HG03103 (cell line): Measurements from ENCODE around the gene HERC3.

Experiments
- ATAC-seq: cut with Tn5 transposase; IDR thresholded peaks from one replicate; pipeline ENCODE4 v1.9.1; 2021; ENCODE audit warnings: low read depth; ENCODE audit not compliant: unreplicated experiment

HERC3 gene

DNA sequence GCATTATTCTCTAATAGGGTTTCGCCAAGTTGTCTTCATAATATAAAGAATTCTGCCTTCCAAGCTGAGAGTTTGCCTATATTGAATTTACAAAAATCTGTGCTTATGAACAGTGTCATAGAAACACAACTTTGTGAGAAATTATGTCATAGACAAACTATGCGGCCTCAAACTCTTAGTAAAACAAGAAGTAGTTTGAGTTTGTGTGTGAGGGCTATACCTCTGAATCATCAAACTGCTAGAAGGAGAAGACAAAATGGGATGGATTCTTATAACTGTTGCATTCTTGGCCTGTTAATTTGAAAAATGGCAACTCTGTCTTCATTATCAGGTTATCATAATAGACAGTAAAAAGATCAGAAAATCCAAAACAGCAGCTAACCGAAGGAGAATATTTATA lies 151.4 kb downstream of the HERC3 start:
- ATAC-seq: no peak

DNA sequence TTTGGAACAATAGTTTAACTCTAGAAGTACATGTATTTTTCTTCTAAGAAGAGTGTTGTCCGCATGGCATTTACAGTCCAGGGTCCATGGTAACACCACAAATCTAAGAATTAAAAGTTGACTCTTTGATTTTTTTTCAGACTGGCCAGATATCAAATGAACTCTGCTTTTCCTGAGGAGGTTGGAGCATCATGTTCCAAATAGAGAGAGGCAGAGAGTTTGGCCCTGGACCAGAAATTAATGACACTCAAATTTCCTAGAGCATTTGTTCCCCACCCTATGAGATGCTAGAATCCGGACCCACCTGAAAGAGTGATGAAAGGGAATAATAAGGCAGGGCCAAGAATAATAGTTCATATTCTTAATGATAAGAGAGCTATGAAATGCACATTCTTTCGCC lies 152.3 kb downstream of the HERC3 start:
- ATAC-seq: no peak

DNA sequence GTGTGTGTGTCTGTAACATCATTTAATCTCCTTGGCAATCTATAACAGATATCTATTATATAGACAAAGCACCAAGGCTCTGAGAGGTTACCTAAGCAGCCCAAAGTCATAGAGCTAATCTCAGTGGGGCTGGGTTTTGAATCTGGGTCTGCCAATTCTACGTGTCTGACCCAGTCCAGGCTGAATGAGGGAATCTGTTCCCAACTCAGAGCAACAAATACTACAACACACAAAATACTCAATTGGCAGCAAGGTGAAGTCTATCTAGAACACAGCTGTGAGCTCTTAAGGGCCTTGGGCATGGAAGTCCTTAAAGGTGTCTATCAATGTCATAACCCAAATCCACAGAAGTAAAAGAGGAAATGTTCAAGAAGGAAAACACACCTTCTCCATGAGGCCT lies 152.9 kb downstream of the HERC3 start:
- no peak for ATAC-seq

DNA sequence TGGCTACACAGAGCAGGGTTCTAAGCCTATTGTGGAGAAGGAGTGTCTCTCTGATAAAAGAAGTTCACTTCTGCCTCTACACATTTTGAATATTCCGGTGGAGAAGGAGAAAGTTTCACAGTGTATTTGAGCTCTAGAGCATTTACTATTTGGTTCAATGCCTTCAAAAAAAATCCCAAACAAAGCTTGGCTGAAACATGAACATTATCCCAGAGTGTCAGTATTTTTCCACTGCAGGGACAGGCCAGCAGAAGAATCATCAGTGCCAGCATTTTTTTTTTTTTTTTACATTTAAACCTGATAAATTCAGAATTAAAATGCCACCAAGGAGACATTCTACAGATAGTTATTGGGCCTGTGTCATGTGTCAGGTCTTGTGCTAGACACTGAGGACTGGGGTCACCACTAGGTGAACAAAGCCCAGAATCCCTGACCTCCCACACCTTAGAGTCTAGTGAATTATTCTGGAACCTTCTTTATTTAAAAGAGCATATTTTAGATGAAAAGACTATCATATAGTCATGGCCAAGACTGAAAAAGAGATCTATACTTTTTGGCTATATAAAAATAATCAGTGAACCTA lies 153.4 kb downstream of the HERC3 start:
- ATAC-seq: no peak

DNA sequence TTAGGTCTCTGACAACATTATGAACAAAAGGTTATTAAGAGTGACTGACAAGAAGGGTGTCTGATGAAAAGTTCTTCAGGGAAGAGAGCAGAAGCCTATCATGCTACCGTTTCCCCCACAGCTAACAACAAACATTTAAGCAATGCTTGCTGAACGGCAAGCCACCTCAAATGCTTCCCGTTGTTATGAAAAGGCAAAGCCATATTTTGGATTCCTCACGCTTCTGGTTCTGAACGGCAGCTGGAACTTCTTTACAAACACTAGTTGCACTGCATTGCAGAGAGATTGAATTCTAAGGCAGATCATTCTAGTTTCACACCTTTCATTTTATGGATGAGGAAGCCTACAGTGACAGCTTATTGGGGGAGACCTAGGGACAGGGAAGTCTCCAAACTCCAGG lies 153.9 kb downstream of the HERC3 start:
- no peak for ATAC-seq

DNA sequence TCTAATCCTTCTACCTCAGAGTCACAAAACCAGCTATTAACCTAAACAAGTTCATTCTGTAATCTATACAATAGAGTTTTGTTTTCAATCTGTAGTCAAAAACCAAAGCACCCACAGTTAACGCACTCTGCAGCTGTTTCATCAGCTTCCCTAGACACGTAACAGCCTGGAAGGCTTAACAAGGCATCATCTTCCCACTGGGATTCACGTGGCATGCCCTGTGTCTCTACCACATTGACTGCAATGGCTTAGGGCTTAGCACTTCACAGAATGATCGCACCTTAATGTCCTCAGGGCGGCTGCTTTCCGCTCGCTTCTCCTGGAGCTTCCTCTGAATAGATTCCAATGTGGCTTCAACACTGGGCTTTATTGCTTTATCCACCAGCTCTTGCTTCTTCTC lies 155.1 kb downstream of the HERC3 start:
- no peak for ATAC-seq

DNA sequence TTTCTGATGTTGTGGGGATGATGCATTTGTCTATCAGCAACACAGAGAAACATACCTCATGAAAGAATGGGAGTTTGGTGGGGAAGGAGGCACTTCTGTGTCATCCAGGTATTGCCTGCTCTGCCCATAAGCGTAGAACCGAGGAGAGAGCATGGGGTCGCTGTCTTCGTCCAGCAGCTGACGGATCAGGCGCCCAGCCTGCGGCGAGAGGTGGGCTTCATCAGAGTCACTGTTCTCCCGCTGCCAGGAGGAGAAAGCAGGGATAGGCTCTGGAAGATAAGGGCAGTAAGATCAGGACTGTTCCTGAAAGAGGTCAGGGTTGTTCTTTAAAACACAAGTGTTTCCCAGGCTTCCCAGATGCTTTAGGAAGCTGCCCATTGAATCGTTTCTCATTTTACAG lies 158.1 kb downstream of the HERC3 start:
- no peak for ATAC-seq

DNA sequence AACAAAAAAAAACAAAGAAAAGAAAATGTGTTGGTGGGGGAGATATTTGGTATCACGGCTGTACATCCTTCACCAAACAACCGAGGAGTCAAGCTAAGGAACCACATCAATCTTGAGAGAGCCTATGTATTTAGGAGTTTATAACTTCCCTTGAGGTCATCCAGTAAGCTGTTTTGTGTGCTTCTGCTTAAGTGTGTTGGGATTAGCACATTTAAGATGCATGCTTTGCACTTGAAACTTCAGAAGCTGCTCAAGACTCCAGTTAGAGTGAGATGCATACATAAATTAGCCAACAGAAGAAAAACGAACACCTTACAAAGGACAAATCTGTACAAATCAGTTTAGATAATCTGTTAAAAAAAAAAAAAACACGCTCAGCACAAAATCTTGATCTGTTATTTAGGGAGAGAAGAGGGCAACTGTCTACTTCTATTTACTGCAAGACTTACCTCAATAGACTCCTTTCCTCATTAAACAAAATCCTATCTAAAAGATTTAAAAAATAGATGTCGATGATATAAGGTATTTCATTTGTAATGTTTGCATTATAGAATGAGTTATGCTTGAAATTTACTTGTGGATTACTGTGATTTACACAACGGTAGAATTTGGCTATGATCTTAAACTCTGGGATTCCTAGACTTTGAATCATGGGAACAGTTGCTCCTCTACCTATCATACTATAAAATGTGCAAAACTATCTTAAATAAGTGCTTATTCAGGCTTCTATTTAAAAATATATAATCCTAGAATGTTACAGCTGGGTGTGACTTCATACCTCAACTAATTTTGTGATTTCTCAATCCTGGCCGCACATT lies 159.2 kb downstream of the HERC3 start:
- ATAC-seq: no peak

DNA sequence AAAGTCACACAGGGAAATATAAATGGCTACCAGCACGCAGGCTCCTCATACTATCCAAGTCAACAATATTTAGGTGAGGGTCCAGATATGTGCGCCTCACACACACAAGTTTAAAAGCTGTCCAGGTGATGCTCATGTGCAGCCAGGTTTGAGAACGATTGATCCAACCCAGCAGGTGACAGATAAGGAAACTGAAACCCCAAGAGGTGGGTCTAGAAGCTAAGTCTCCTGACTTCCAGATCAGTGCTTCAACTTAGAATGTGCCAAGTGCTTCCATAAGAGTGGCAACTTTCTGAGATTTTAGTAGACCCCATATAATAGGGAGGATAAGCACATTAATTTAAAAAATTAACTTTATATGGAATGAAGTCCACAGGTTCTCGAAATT lies 159.8 kb downstream of the HERC3 start:
- ATAC-seq: no peak

DNA sequence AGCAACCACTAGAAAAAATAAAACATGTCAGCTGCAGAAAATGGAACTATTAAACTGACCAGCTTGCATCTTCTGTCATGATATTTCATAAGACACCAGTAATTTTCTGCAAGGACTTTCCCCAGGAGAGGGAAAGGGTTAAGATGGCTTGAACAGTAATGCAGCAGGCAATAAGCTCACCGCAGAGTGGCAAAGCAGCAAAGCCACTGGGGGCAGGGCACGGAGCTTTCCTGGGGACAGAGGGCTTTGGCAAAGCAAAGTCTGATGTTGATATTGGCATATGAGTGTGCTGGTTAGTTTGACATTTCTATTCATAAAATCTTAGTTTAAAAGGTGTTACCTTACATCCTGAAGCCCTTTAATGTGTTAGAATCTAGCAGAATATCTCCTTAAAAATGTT lies 160.5 kb downstream of the HERC3 start:
- no peak for ATAC-seq

DNA sequence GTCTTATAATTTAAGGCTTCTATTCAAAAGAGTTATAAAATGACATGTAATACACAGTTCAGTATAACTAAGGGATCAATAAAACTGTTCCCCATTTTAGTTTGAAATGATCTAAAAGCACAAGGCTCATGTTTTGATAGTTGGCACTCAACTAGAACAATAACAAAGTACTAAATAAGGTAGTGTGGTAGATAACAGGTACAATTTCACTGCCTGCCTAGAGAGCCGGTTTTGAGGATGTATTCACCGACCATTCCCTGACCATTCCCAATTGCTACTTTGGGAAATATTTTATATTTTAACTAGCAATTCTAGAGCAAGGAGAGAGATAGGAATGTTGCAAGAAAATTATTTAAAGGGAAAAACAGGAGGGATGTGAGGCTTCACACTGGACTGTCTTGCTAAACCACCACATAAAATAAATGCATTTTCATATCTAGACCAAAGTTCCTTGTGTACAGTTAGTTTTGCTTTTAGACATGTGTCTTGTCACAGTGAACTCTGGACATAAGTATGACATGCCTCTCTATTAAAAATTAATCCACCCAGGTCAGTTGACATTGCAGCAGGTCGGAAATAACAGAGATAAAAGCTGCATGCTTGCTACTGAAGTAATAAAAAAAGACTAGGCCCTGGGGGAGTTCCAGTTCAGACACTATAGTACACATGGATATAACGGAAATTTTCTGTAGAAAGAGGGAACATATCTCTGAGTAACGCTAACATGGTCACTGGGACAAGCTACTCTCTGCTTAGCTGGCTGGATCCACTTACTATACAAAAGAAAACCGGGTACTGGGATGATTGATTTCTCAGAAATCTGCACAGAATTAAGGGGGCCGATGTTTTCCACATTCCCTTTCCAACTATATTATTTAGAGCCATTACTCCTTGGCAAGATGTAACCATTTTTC lies 161.6 kb downstream of the HERC3 start:
- no peak for ATAC-seq

DNA sequence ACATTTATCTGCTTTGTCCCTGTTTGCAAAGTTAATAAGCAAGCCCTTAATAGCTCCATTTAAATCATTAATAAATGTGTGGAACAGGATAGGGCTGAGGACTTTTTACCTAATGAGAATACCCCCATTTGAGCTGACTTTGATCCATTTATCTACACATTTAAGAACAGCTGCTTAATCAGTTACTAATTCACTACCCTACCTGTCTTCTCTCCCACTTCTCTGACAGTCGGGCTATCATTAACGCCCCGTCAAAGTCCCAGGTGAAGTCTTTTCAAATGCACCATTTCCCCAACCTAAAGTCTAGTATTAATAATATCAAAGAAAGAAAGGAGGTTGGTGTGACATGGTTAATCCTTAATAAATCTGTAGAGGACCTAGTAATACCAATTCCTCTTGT lies 162.5 kb downstream of the HERC3 start:
- ATAC-seq: no peak

DNA sequence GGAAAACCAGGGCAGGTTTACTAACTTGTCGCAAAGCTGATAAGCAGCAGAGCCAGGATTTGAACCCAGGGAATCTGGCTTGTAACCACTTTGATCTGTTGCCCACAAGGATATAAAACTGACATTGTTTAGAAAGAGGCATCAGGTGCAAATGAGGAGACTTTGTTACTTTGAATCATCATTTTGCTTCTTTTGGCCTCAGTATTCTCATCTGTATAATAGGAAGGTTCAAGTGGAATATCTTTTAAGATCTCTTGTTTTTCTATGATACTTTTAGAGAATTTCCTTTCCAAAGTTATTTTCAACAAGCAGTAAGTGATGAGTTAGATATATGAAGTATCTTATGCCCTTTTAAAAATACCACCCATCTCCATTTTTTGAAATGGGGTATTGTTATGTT lies 163.2 kb downstream of the HERC3 start:
- ATAC-seq: no peak

DNA sequence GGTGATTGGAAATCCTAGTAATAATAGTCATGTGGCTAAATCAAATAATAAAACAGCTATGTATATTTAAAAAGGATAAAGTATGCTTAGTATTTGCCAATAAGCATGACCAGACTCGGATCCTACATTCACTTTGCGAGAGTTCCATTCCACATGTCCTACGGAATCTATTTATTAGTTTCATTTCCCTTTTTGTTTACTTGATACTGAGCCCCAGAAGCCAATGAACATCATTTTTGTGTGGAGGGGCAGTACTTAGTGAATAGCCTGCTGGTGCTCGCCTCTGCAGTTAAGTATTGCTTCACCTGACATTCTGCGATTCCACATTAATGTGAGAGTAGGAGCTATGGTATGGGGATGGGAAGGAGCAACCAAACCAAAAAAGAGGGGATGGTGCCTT lies 163.9 kb downstream of the HERC3 start:
- ATAC-seq: no peak

DNA sequence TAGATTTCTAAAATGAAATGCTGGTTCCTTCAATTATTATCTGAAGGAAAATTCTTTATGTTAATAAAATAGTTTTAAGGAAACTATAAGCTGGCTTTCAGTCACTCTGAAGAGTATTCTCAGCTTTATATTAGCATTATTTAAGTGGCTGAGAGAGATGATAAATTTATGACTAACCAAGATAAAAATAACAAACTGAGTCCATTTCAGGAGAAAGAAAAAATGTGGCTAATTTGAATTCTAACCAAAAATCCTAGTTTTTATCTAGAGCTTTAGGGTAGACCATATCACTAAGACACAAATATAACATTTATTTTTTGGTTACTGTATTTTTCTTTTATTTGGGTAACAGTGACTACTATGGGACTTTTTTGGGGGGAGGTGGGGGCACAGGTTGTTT lies 164.8 kb downstream of the HERC3 start:
- no peak for ATAC-seq

DNA sequence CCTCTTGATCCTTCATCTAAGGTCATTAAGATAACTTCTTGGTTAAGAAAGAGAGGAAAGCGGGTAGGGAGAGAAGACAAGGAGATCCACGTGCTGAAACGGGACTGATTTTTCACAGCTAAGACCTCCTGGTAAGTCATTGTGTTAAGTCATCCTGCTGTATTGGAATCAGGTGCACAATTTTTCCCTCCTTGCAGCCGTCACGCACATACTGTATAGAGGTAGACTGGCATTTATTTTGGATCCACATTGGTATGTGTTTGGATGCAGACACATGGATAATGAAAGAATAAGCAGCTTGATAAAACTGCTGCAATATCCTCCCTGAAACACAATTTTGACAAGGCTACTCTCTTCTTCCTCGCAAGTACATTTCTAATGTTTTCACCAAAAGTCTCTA lies 165.5 kb downstream of the HERC3 start:
- ATAC-seq: no peak
